WTC11 (cell line): Measurements from ENCODE around the gene ZNF3.

Experiments used
- CREB1 ChIP-seq: sonication (generic); formaldehyde crosslinking; IDR thresholded peaks from 2 replicates; pipeline ENCODE4 v1.8.0; 2023; ENCODE audit warnings: mild to moderate bottlenecking, missing genetic modification reagents
- CREM ChIP-seq: sonication (generic); formaldehyde crosslinking; IDR thresholded peaks from 2 replicates; pipeline ENCODE4 v1.8.1; 2022; ENCODE audit warnings: mild to moderate bottlenecking, missing genetic modification reagents, moderate library complexity
- ELF4 ChIP-seq: sonication (generic); formaldehyde crosslinking; IDR thresholded peaks from 2 replicates; pipeline ENCODE4 v1.8.1; 2022; ENCODE audit warnings: low read depth, mild to moderate bottlenecking, moderate library complexity, missing genetic modification reagents
- TF ChIP-seq, protein P1 (sequence below): fragments of 200-600 bp; IDR thresholded peaks from 2 replicates; pipeline ENCODE4 v1.8.0; 2022; ENCODE audit warnings: antibody characterized with exemption
- TF ChIP-seq, protein P2 (sequence below): sonication (generic); formaldehyde crosslinking; IDR thresholded peaks from 2 replicates; pipeline ENCODE4 v1.8.1; 2022; ENCODE audit warnings: low read depth, missing genetic modification reagents, borderline replicate concordance

DNA sequence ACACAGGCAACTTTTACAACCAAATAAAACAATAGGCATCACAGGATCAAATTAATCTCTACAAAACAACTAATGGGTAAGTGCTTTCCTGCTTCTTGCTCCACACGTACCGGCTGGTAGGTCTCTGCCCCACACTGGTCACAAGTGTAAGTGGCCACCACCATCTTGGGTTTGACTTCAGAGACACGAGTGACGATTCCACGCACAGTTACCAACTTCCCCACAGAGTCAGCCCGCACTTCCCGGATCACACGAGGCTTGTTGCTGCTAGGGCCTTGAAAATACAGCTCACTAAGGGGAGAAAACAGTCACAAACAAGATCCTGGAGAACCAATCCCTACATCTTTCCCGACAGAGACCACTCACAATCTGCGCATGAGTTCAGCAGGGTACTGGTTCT lies 17.4 kb upstream of the ZNF3 start:
- TF ChIP-seq CREM (CRISPR knock-in tag) (no peak), CREB1 (CRISPR knock-in tag) (no peak), ELF4 (CRISPR knock-in tag) (no peak)
- TF ChIP-seq, protein P1, sequence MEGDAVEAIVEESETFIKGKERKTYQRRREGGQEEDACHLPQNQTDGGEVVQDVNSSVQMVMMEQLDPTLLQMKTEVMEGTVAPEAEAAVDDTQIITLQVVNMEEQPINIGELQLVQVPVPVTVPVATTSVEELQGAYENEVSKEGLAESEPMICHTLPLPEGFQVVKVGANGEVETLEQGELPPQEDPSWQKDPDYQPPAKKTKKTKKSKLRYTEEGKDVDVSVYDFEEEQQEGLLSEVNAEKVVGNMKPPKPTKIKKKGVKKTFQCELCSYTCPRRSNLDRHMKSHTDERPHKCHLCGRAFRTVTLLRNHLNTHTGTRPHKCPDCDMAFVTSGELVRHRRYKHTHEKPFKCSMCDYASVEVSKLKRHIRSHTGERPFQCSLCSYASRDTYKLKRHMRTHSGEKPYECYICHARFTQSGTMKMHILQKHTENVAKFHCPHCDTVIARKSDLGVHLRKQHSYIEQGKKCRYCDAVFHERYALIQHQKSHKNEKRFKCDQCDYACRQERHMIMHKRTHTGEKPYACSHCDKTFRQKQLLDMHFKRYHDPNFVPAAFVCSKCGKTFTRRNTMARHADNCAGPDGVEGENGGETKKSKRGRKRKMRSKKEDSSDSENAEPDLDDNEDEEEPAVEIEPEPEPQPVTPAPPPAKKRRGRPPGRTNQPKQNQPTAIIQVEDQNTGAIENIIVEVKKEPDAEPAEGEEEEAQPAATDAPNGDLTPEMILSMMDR = no peak
- TF ChIP-seq, protein P2, sequence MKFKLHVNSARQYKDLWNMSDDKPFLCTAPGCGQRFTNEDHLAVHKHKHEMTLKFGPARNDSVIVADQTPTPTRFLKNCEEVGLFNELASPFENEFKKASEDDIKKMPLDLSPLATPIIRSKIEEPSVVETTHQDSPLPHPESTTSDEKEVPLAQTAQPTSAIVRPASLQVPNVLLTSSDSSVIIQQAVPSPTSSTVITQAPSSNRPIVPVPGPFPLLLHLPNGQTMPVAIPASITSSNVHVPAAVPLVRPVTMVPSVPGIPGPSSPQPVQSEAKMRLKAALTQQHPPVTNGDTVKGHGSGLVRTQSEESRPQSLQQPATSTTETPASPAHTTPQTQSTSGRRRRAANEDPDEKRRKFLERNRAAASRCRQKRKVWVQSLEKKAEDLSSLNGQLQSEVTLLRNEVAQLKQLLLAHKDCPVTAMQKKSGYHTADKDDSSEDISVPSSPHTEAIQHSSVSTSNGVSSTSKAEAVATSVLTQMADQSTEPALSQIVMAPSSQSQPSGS (CRISPR knock-in tag) = no peak
